ENCODE measurements around the gene AURKAIP1.

Gene AURKAIP1

DNA sequence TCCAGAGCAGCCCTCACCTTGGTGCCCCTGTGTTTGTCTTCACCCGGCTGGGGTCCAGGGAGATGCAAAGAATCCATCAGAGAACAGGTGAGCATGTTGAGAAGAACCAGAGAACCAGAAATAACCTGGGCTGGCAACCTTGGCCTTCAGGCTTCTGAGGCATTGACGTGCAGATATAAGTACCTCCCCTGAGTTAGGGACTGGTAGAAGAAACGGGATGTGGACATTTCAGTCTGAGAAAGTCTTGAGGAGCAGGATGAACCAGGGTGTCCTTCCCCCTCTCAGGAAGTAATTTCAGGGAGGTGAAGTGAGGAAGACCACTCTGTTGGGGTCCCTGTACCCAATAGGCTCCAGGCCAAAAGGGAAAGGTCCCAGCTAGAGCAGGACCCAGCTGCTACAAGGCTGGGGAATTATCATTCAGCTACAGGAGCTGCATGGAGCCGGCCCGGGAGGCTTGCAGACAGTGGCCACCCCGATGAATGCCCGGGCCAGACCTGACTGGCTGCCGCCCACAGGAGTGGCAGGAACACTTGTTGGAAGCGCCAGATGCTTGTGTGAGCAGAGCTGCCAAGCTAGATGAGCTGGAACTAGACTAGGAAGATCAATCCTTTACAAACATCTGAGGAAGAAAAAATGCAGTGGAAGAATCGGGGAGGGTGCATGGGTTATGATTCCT is 1.7 kb upstream of the AURKAIP1 start:
- no peak for DNase-seq (ENCODE audit: low spot score)
- Histone ChIP-seq H3K27ac (no peak overlapping the region), H3K4me3 (no peak overlapping the region)
- TF ChIP-seq, protein P1, sequence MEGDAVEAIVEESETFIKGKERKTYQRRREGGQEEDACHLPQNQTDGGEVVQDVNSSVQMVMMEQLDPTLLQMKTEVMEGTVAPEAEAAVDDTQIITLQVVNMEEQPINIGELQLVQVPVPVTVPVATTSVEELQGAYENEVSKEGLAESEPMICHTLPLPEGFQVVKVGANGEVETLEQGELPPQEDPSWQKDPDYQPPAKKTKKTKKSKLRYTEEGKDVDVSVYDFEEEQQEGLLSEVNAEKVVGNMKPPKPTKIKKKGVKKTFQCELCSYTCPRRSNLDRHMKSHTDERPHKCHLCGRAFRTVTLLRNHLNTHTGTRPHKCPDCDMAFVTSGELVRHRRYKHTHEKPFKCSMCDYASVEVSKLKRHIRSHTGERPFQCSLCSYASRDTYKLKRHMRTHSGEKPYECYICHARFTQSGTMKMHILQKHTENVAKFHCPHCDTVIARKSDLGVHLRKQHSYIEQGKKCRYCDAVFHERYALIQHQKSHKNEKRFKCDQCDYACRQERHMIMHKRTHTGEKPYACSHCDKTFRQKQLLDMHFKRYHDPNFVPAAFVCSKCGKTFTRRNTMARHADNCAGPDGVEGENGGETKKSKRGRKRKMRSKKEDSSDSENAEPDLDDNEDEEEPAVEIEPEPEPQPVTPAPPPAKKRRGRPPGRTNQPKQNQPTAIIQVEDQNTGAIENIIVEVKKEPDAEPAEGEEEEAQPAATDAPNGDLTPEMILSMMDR (IDR thresholded peaks at IDR 0.05), result no peak

DNA sequence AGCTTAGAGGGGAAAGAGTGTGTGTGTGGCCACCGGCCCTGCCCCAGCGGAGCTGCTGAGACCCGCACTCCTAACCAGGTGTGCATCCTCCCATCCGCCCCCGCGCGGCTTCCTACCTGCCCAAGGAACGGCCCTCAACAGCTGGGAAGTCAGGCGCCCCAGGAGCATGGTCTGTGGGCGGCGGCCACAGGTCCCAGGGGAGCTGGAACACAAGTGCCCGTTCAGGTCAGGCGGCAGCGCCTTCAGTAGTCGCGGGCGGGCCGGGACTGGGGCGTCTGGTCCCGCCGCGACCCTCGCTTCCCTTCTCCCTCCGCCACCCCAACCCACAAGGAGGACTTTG is 448 bp downstream of the AURKAIP1 start:
- TF ChIP-seq, protein P1 (IDR thresholded peaks at IDR 0.05), result no peak
- peak overlapping the region; percentile 100 for H3K4me3 ChIP-seq
- peak overlapping the region; percentile 85 to 97 for H3K27ac ChIP-seq
- no peak for DNase-seq (ENCODE audit: low spot score)

DNA sequence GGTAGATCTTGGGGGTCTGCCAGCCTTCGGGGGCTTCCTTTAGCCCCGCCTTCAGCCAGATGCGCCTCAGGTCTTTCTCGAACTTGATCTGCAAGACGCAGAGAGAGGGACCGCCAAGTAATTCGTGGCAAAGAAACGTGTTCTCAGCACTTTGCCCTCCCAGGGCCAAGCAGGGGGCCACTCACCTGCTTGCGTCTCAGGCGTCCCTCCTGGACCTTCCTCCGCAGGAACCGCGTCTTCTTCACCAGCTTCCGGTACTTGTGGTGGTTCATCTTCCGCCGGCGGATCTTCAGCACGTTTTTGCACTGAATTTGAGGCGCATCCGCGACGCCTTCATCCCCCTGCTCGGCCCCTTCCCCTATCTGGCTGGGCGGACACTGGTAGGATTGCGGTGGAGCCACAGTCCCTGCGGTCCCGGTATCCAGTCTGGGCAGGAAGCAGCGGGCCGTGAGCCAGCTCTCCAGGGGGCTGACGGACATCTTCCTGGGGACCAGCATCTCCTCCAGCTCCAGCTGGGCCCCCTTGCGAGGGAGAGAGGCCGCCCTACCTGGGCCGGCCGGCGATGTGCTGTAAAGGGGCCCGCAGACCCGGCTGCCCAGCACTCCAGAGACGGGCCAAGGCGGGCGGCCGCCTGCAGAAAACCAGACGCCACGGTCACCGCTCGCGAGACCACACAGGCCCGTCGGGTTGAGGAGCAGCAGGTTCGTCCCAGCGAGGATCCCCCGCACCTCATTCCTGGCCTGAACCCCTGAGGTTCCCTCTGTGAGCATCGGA is 1.0 kb downstream of the AURKAIP1 start:
- peak overlapping the region; percentile 100 for H3K4me3 ChIP-seq
- DNase-seq (ENCODE audit: low spot score), result no peak
- H3K27ac ChIP-seq, result peak overlapping the region; percentile 85 to 97
- TF ChIP-seq, protein P1 (IDR thresholded peaks at IDR 0.05), result no peak

DNA sequence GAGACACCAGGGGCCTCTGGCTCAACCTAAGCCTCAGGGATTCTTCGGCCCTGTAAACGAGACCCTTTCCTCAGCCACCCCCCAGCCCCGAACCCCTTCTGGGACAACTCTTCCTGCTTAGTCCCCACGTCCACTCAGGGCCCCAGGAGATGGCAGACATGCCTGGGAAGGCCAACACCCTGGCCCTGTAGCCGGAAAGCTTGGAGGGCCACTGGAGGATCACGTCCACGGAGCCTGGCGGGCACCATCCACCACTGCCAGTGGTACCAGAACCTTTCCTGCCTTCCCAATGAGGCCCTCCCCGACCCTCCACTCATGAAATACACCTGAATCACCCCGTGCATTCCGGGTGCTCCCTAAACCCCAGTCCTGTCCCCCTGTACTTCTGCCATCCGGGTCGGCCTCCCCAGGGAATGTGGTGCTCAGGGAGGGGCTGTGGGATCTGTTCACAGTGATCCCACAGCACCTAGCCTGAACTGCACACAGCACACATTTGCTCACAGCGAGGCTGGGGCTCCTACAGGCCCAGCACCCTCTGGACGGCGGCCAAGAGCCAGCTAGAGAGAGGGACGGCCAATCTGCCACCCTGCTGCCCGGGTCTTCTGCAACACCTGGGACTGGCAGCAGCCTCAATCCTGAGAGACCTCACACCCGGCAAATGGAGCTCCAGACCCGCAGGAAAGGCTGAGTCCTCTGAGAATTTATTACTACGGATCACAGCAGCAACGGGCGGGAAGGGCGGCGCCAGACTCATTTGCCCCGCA is 1.8 kb downstream of the AURKAIP1 start:
- Histone ChIP-seq H3K27ac (no peak overlapping the region), H3K4me3 (no peak overlapping the region)
- DNase-seq (ENCODE audit: low spot score), result no peak
- TF ChIP-seq, protein P1 (IDR thresholded peaks at IDR 0.05), result no peak

DNA sequence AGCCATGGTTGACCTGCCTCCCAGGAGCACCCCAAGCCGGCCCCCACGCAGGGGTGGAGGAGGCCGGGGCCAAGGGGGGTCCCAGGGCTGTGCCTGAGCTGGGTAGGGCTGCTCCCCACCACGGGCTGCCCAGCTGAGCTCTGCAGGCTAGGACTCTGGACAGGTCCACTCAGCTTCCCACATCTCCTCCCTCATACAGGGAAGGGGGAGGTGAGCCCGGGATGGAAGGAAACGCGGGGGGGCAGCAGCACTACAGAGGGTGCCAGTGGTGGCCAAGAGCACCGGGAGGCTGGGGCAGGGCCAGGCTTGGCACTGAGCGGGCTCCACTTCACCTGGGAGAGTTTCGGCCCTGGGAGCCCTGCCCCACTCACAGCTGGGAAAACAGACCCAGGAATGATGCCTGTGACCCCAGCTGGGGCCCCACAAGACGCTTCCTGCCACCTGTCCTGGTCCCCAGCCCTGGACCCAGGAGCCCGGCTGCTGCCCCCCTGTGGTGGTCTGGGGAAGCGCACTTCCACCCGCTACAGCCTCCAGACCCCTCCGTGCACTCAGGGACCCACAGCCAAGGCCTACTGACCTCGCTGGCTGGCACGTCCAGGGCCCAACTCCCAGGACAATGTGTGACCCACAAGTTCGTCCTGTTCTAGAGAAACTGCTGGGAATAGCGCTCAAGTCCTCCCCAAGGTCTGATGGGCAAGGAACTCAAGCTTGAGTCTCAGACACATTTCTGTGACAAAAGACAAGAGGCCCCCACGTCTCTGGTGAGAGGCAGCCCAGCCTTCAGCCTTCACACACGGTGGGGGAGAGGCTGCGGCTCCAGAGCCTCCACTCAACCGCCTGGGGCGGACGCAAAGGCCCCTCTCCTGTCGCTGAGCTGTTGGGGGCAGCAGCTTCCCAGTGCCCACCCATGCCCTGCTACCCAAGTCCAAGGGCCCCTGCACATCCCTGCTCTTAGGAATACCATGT is 3.0 kb downstream of the AURKAIP1 start:
- Histone ChIP-seq H3K4me3 (peak overlapping the region; percentile 36), H3K27ac (peak overlapping the region in 1 of 2 donors; percentile 33)
- TF ChIP-seq, protein P1 (IDR thresholded peaks at IDR 0.05), result peak; percentile 92
- no peak for DNase-seq (ENCODE audit: low spot score)

DNA sequence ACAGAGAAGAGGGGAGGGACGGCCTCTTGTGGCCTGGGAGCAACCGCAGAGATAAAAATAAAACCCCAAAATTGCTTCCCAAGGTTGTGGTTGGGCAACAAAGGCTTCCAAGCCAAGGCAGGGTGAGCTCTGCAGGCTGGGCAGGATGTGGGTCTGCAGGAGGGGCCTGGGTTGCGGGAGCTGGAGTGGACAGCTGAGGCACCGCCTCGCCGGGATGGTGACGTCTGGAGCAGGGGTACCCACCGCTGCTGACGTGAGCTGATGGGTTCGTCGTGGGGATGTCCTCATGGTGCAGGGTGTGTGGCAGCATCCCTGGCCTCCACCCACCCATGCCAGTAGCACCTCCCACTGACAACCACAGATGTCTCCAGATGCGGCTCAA is 3.7 kb downstream of the AURKAIP1 start:
- H3K4me3 ChIP-seq, result no peak overlapping the region
- TF ChIP-seq, protein P1 (IDR thresholded peaks at IDR 0.05), result no peak
- no peak for DNase-seq (ENCODE audit: low spot score)
- no peak overlapping the region for H3K27ac ChIP-seq

Data from coronary artery (tissue), 2 donors.